ENCODE results near the gene SLC12A3. TPM values are rescaled to one million over a fixed set of nuclear protein-coding genes. Genes with fewer than 3 reads are reported as not detected.

Gene SLC12A3
- total and polyA plus RNA-seq, 4 experiments from 2014 or later: not detected

GRCh38 chr16:56948234-56948633, 83.2 kb downstream of the SLC12A3 start:
- Histone ChIP-seq H3K4me1 (ENCODE audit: insufficient read depth, low read length) (no peaks in the 10 kb centered on the region), H3K27ac (ENCODE audit: low read depth, low read length) (no peak overlapping the region), H3K9me3 (ENCODE audit: control insufficient read depth in 1 of 2, low read length in 2 of 2) (no peaks in the 10 kb centered on the region), H3K36me3 (ENCODE audit: insufficient read depth, low read length) (peaks cover 20% of the 10 kb centered on the region), H3K4me3 (ENCODE audit: low read length in 2 of 2) (no peak overlapping the region), H3K27me3 (ENCODE audit: insufficient read depth, low read length) (no peaks in the 10 kb centered on the region)
- Mint-ChIP-seq H3K4me1 (peaks cover 5 to 19% (median 12%) of the 10 kb centered on the region in 4 donors), H3K27me3 (no peaks in the 10 kb centered on the region), H3K27ac (peak overlapping the region in 2 of 7 donors; percentile 1 to 54), H3K9me3 (no peaks in the 10 kb centered on the region), H3K36me3 (peaks cover 9 to 31% of the 10 kb centered on the region in 2 donors), H3K4me3 (no peak overlapping the region)
- DNase-seq: no peak
- ChIA-PET POLR2A (ENCODE audit: partially characterized antibody) (interaction anchor here (1.8 to 2.5 kb wide), 2 partner anchors 10 to 15 kb away, joined by 4 to 16 read pairs; partner anchors contain the start of gene HERPUD1), CTCF (ENCODE audit: partially characterized antibody) (interaction anchor here (1.3 to 1.5 kb wide), 2 partner anchors 28 to 81 kb away, joined by 5 to 12 read pairs; no protein-coding TSS in a partner anchor)
- intact Hi-C loops (cut with micrococcal nuclease): no loop called here

GRCh38 chr16:56950051-56950450, 85.0 kb downstream of the SLC12A3 start:
- Histone ChIP-seq H3K4me1 (ENCODE audit: insufficient read depth, low read length) (no peaks in the 10 kb centered on the region), H3K36me3 (ENCODE audit: insufficient read depth, low read length) (peaks cover 5% of the 10 kb centered on the region), H3K9me3 (ENCODE audit: control insufficient read depth in 1 of 2, low read length in 2 of 2) (no peaks in the 10 kb centered on the region), H3K27me3 (ENCODE audit: insufficient read depth, low read length) (no peaks in the 10 kb centered on the region), H3K4me3 (ENCODE audit: low read length in 2 of 2) (no peak overlapping the region), H3K27ac (ENCODE audit: low read depth, low read length) (no peak overlapping the region)
- intact Hi-C loops (cut with micrococcal nuclease): no loop called here
- Mint-ChIP-seq H3K4me3 (no peak overlapping the region), H3K27ac (no peak overlapping the region), H3K27me3 (no peaks in the 10 kb centered on the region), H3K36me3 (peaks cover under 1 to 13% of the 10 kb centered on the region in 2 donors), H3K9me3 (no peaks in the 10 kb centered on the region), H3K4me1 (peaks cover 5 to 13% (median 8%) of the 10 kb centered on the region in 4 donors)
- ChIA-PET CTCF (ENCODE audit: partially characterized antibody) (interaction anchor here (1.4 to 6.8 kb wide), 3 partner anchors 8 to 85 kb away, joined by 5 to 113 read pairs (median 8); partner anchors contain the start of gene SLC12A3), POLR2A (ENCODE audit: partially characterized antibody) (interaction anchor here (0.8 to 2.2 kb wide), 5 partner anchors 8 to 87 kb away, joined by 3 to 12 read pairs (median 3); partner anchors contain the start of gene HERPUD1)
- DNase-seq: no peak

- no peak overlapping the region for H3K4me3 ChIP-seq (ENCODE audit: low read length in 2 of 2)
- H3K27ac Mint-ChIP-seq: peak overlapping the region in 4 of 7 donors; percentile 11 to 50 (median 18)
- peaks cover 5 to 13% (median 8%) of the 10 kb centered on the region in 4 donors for H3K4me1 Mint-ChIP-seq
- no peaks in the 10 kb centered on the region for H3K27me3 Mint-ChIP-seq
- peaks cover 0 to 9% of the 10 kb centered on the region in 2 donors for H3K36me3 Mint-ChIP-seq
- peaks cover under 1% of the 10 kb centered on the region for H3K36me3 ChIP-seq (ENCODE audit: insufficient read depth, low read length)
- POLR2A ChIA-PET (ENCODE audit: partially characterized antibody): interaction anchor here (0.8 to 2.2 kb wide), 5 partner anchors 9 to 88 kb away, joined by 3 to 12 read pairs (median 3); partner anchors contain the start of gene HERPUD1
- no peaks in the 10 kb centered on the region for H3K9me3 Mint-ChIP-seq
- no peaks in the 10 kb centered on the region for H3K4me1 ChIP-seq (ENCODE audit: insufficient read depth, low read length)
- no peak overlapping the region for H3K4me3 Mint-ChIP-seq
- H3K27ac ChIP-seq (ENCODE audit: low read depth, low read length): no peak overlapping the region
- no peaks in the 10 kb centered on the region for H3K27me3 ChIP-seq (ENCODE audit: insufficient read depth, low read length)
- intact Hi-C loops (cut with micrococcal nuclease): no loop called here
- CTCF ChIA-PET (ENCODE audit: partially characterized antibody): interaction anchor here (1.4 to 6.8 kb wide), 5 partner anchors 9 to 134 kb away, joined by 5 to 113 read pairs (median 9); partner anchors contain the start of gene SLC12A3
- DNase-seq: no peak
- no peaks in the 10 kb centered on the region for H3K9me3 ChIP-seq (ENCODE audit: control insufficient read depth in 1 of 2, low read length in 2 of 2)
Measured at GRCh38 chr16:56950455-56950854, 85.4 kb downstream of the SLC12A3 start.

GRCh38 chr16:56950881-56951771, 86.1 kb downstream of the SLC12A3 start:
- Mint-ChIP-seq H3K27ac (peak overlapping the region; percentile 11 to 70 (median 25)), H3K27me3 (no peaks in the 10 kb centered on the region), H3K4me3 (no peak overlapping the region), H3K4me1 (peaks cover 5 to 13% (median 8%) of the 10 kb centered on the region in 4 donors), H3K9me3 (no peaks in the 10 kb centered on the region), H3K36me3 (peaks cover 0 to 7% of the 10 kb centered on the region in 2 donors)
- no peak overlapping the region for H3K27ac ChIP-seq (ENCODE audit: low read depth, low read length)
- intact Hi-C loops (cut with micrococcal nuclease): no loop called here
- H3K27me3 ChIP-seq (ENCODE audit: insufficient read depth, low read length): no peaks in the 10 kb centered on the region
- no peaks in the 10 kb centered on the region for H3K4me1 ChIP-seq (ENCODE audit: insufficient read depth, low read length)
- no peaks in the 10 kb centered on the region for H3K9me3 ChIP-seq (ENCODE audit: control insufficient read depth in 1 of 2, low read length in 2 of 2)
- ChIA-PET CTCF (ENCODE audit: partially characterized antibody) (interaction anchor here (0.7 to 6.8 kb wide), 14 partner anchors 9 to 154 kb away, joined by 3 to 113 read pairs (median 4); partner anchors contain the start of gene SLC12A3), POLR2A (ENCODE audit: partially characterized antibody) (interaction anchor here (0.8 to 2.2 kb wide), 6 partner anchors 9 to 88 kb away, joined by 3 to 12 read pairs (median 4); partner anchors contain the start of gene HERPUD1)
- no peaks in the 10 kb centered on the region for H3K36me3 ChIP-seq (ENCODE audit: insufficient read depth, low read length)
- H3K4me3 ChIP-seq (ENCODE audit: low read length in 2 of 2): no peak overlapping the region
- DNase-seq: peak; percentile 39 to 57 (median 43)

- intact Hi-C loops (cut with micrococcal nuclease): no loop called here
- no peaks in the 10 kb centered on the region for H3K4me1 ChIP-seq (ENCODE audit: insufficient read depth, low read length)
- Mint-ChIP-seq H3K4me1 (peaks cover 5 to 13% (median 7%) of the 10 kb centered on the region in 4 donors), H3K36me3 (peaks cover 0 to 2% of the 10 kb centered on the region in 2 donors), H3K27ac (no peak overlapping the region), H3K27me3 (no peaks in the 10 kb centered on the region), H3K4me3 (no peak overlapping the region), H3K9me3 (no peaks in the 10 kb centered on the region)
- no peaks in the 10 kb centered on the region for H3K27me3 ChIP-seq (ENCODE audit: insufficient read depth, low read length)
- H3K9me3 ChIP-seq (ENCODE audit: control insufficient read depth in 1 of 2, low read length in 2 of 2): no peaks in the 10 kb centered on the region
- H3K27ac ChIP-seq (ENCODE audit: low read depth, low read length): no peak overlapping the region
- no peak for DNase-seq
- POLR2A ChIA-PET (ENCODE audit: partially characterized antibody): no interaction called here
- CTCF ChIA-PET (ENCODE audit: partially characterized antibody): interaction anchor here (0.6 to 6.8 kb wide), 6 partner anchors 11 to 131 kb away, joined by 3 to 113 read pairs (median 7); partner anchors contain the start of gene SLC12A3
- H3K4me3 ChIP-seq (ENCODE audit: low read length in 2 of 2): no peak overlapping the region
- no peaks in the 10 kb centered on the region for H3K36me3 ChIP-seq (ENCODE audit: insufficient read depth, low read length)
Measured at GRCh38 chr16:56953006-56953405, 88.0 kb downstream of the SLC12A3 start.

GRCh38 chr16:56956076-56956475, 91.1 kb downstream of the SLC12A3 start:
- intact Hi-C loops (cut with micrococcal nuclease): no loop called here
- no peak for DNase-seq
- Mint-ChIP-seq H3K27ac (no peak overlapping the region), H3K9me3 (no peaks in the 10 kb centered on the region), H3K4me3 (no peak overlapping the region), H3K36me3 (no peaks in the 10 kb centered on the region), H3K4me1 (peaks cover 3 to 5% (median 4%) of the 10 kb centered on the region in 4 donors), H3K27me3 (no peaks in the 10 kb centered on the region)
- no peak overlapping the region for H3K4me3 ChIP-seq (ENCODE audit: low read length in 2 of 2)
- H3K27me3 ChIP-seq (ENCODE audit: insufficient read depth, low read length): no peaks in the 10 kb centered on the region
- CTCF ChIA-PET (ENCODE audit: partially characterized antibody): interaction anchor here (6.8 kb wide), 1 partner anchor 91 kb away, joined by 113 read pairs; the partner anchor contains the start of gene SLC12A3
- no peaks in the 10 kb centered on the region for H3K9me3 ChIP-seq (ENCODE audit: control insufficient read depth in 1 of 2, low read length in 2 of 2)
- POLR2A ChIA-PET (ENCODE audit: partially characterized antibody): no interaction called here
- no peak overlapping the region for H3K27ac ChIP-seq (ENCODE audit: low read depth, low read length)
- H3K4me1 ChIP-seq (ENCODE audit: insufficient read depth, low read length): no peaks in the 10 kb centered on the region
- no peaks in the 10 kb centered on the region for H3K36me3 ChIP-seq (ENCODE audit: insufficient read depth, low read length)

GRCh38 chr16:56956756-56957155, 91.7 kb downstream of the SLC12A3 start:
- H3K9me3 Mint-ChIP-seq: no peaks in the 10 kb centered on the region
- no peaks in the 10 kb centered on the region for H3K27me3 ChIP-seq (ENCODE audit: insufficient read depth, low read length)
- no peak overlapping the region for H3K4me3 ChIP-seq (ENCODE audit: low read length in 2 of 2)
- H3K9me3 ChIP-seq (ENCODE audit: control insufficient read depth in 1 of 2, low read length in 2 of 2): no peaks in the 10 kb centered on the region
- no peaks in the 10 kb centered on the region for H3K27me3 Mint-ChIP-seq
- no peak overlapping the region for H3K27ac ChIP-seq (ENCODE audit: low read depth, low read length)
- DNase-seq: no peak
- no peaks in the 10 kb centered on the region for H3K36me3 ChIP-seq (ENCODE audit: insufficient read depth, low read length)
- POLR2A ChIA-PET (ENCODE audit: partially characterized antibody): no interaction called here
- H3K4me1 Mint-ChIP-seq: no peaks in the 10 kb centered on the region
- H3K4me3 Mint-ChIP-seq: no peak overlapping the region
- H3K4me1 ChIP-seq (ENCODE audit: insufficient read depth, low read length): no peaks in the 10 kb centered on the region
- intact Hi-C loops (cut with micrococcal nuclease): no loop called here
- H3K27ac Mint-ChIP-seq: no peak overlapping the region
- CTCF ChIA-PET (ENCODE audit: partially characterized antibody): no interaction called here
- H3K36me3 Mint-ChIP-seq: no peaks in the 10 kb centered on the region

Measured in CD4-positive, alpha-beta memory T cell (primary cell).